Mesothelial cell of epicardium (in vitro differentiated cells): Measurements from ENCODE around the gene FUCA1. TPM values are rescaled to one million over a fixed set of nuclear protein-coding genes. Genes with fewer than 3 reads are reported as not detected.
"Not testable (repeated sequence)": the region's sequence is repeated elsewhere in the genome, so short reads cannot be mapped to it uniquely, and the experiment has no call there.

Experiments
- DNase-seq, 2 experiments: peaks; one replicate each; pipeline ENCODE4 v3.0.0; 2021; ENCODE audit warnings: low spot score in 2 of 2; ENCODE audit not compliant: unreplicated experiment in 2 of 2
- H3K27ac Mint-ChIP-seq: 2 replicates; pipeline ENCODE4 v1.8.0; 2021; ENCODE audit warnings: mixed read lengths
- H3K27me3 Mint-ChIP-seq: 2 replicates; pipeline ENCODE4 v1.8.0; 2021; ENCODE audit warnings: low read depth, mixed read lengths
- H3K36me3 Mint-ChIP-seq: 2 replicates; pipeline ENCODE4 v1.8.0; 2021; ENCODE audit warnings: mixed read lengths
- H3K4me1 Mint-ChIP-seq: 2 replicates; pipeline ENCODE4 v1.8.0; 2021; ENCODE audit warnings: mixed read lengths
- H3K4me3 Mint-ChIP-seq: 2 replicates; pipeline ENCODE4 v1.8.0; 2021; ENCODE audit warnings: mild to moderate bottlenecking, moderate library complexity, mixed read lengths
- H3K9me3 Mint-ChIP-seq: 2 replicates; pipeline ENCODE4 v1.8.0; 2021; ENCODE audit warnings: mixed read lengths
- CTCF ChIP-seq: fragments of 200-600 bp; sonication (generic); IDR thresholded peaks from one replicate; pipeline ENCODE4 v1.5.0; 2021; ENCODE audit warnings: antibody characterized with exemption; ENCODE audit not compliant: unreplicated experiment
- total RNA-seq: library from RNA; stranded (reverse); gene quantifications from 3 replicates; pipeline ENCODE4 v1.2.1, GENCODE V29; 2021

The FUCA1 gene
- total RNA-seq, 1 donor from 2014 or later: 21.3 TPM

GRCh38 chr1:23862640-23863039 is 5.5 kb downstream of the FUCA1 start:
- TF ChIP-seq CTCF: no peak
- H3K4me1 Mint-ChIP-seq: peaks cover 20% of the 10 kb centered on the region
- no peak for DNase-seq
- H3K27ac Mint-ChIP-seq: no peak overlapping the region
- no peak overlapping the region for H3K4me3 Mint-ChIP-seq
- no peaks in the 10 kb centered on the region for H3K9me3 Mint-ChIP-seq
- H3K27me3 Mint-ChIP-seq: peaks cover 8% of the 10 kb centered on the region
- peaks cover 23% of the 10 kb centered on the region for H3K36me3 Mint-ChIP-seq

GRCh38 chr1:23854568-23854967 is 13.5 kb downstream of the FUCA1 start:
- H3K36me3 Mint-ChIP-seq: peaks cover 31% of the 10 kb centered on the region
- no peaks in the 10 kb centered on the region for H3K4me1 Mint-ChIP-seq
- no peaks in the 10 kb centered on the region for H3K27me3 Mint-ChIP-seq
- no peak overlapping the region for H3K27ac Mint-ChIP-seq
- peaks cover 3% of the 10 kb centered on the region for H3K9me3 Mint-ChIP-seq
- H3K4me3 Mint-ChIP-seq: no peak overlapping the region
- no peak for DNase-seq
- TF ChIP-seq CTCF: no peak

DNA sequence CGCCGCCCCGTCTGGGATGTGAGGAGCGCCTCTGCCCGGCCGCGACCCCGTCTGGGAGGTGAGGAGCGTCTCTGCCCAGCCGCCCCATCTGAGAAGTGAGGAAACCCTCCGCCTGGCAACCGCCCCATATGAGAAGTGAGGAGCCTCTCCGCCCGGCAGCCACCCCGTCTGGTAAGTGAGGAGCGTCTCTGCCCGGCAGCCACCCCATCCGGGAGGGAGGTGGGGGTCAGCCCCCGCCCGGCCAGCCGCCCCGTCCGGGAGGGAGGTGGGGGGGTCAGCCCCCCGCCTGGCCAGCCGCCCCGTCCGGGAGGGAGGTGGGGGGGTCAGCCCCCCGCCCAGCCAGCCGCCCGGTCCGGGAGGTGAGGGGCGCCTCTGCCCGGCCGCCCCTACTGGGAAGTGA is 15.0 kb downstream of the FUCA1 start:
- H3K9me3 Mint-ChIP-seq, DNase-seq, H3K4me1 Mint-ChIP-seq, H3K27me3 Mint-ChIP-seq, H3K27ac Mint-ChIP-seq, H3K4me3 Mint-ChIP-seq: not testable (repeated sequence)
- peaks cover 35% of the 10 kb centered on the region for H3K36me3 Mint-ChIP-seq

GRCh38 chr1:23851406-23851805 is 16.7 kb downstream of the FUCA1 start:
- H3K4me3 Mint-ChIP-seq, H3K27me3 Mint-ChIP-seq, H3K27ac Mint-ChIP-seq, DNase-seq, H3K4me1 Mint-ChIP-seq: not testable (repeated sequence)
- peaks cover 18% of the 10 kb centered on the region for H3K9me3 Mint-ChIP-seq
- H3K36me3 Mint-ChIP-seq: peaks cover 42% of the 10 kb centered on the region

GRCh38 chr1:23848673-23849616 is 19.1 kb downstream of the FUCA1 start:
- Mint-ChIP-seq H3K4me1 (no peaks in the 10 kb centered on the region), H3K27me3 (no peaks in the 10 kb centered on the region), H3K9me3 (peaks cover 15% of the 10 kb centered on the region), H3K36me3 (peaks cover 39% of the 10 kb centered on the region), H3K4me3 (no peak overlapping the region), H3K27ac (no peak overlapping the region)
- DNase-seq: no peak
- no peak for TF ChIP-seq CTCF

DNA sequence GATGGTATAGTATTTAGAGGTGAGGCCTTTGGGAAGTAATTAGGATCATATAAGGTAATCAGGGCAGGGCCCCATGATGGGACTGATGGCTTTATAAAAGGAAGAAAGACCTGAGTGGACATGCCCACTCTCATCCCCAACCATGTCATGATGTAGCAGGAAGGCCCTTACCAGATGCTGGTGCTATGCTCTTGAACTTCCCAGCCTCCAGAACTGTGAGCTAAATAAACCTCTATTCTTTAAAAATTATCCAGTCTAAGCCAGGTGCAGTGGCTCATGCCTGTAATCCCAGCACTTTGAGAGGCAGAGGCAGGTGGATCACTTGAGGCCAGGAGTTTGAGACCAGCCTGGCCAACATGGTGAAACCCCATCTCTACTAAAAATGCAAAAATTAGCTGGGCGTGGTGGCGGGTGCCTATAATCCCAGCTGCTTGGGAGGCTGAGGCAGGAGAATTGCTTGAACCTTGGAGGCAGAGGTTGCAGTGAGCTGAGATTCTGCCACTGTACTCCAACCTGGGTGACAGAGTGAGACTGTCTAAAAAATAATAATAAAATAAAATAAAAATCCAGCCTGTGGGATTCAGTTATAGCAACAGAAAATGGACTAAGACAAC is 20.5 kb downstream of the FUCA1 start:
- Mint-ChIP-seq H3K9me3 (peaks cover 15% of the 10 kb centered on the region), H3K36me3 (peaks cover 35% of the 10 kb centered on the region)
- not testable (repeated sequence) for DNase-seq, H3K4me3 Mint-ChIP-seq, H3K27ac Mint-ChIP-seq, H3K27me3 Mint-ChIP-seq, H3K4me1 Mint-ChIP-seq

DNA sequence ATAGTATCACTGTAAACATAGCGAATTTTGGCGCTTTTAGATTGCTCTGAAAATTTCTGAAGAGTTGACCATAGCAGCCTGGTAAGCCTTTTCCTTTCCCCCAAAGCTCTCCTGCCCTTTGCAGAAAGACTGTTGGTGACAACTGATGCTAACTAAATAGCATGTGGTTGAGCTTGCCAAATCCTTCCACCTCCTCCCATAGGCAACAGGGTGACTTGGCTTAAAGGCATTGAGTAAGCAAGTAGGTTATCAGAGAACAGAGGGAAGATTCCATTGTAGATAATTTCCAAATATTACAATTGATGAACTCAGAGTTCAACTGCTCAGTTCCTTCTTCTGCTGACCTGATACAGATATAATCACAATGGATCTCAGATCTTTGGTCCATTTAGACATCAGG is 22.9 kb downstream of the FUCA1 start:
- H3K36me3 Mint-ChIP-seq: peaks cover 31% of the 10 kb centered on the region
- no peak for DNase-seq
- H3K4me3 Mint-ChIP-seq: no peak overlapping the region
- H3K27me3 Mint-ChIP-seq: peaks cover 11% of the 10 kb centered on the region
- H3K4me1 Mint-ChIP-seq: no peaks in the 10 kb centered on the region
- no peak for TF ChIP-seq CTCF
- H3K9me3 Mint-ChIP-seq: peaks cover 15% of the 10 kb centered on the region
- no peak overlapping the region for H3K27ac Mint-ChIP-seq
